Fibroblast of pulmonary artery (primary cell): ENCODE results near the gene SSU72.
"Not testable (repeated sequence)": the region's sequence is repeated elsewhere in the genome, so short reads cannot be mapped to it uniquely, and the experiment has no call there.

Experiments used
- DNase-seq: peaks from one replicate; pipeline ENCODE4 v3.0.0-alpha.2; 2010; ENCODE audit warnings: low read depth
- H3K4me3 ChIP-seq: replicated peaks from 2 replicates; pipeline ENCODE4 v1.5.1; 2011; ENCODE audit warnings: low read depth, mild to moderate bottlenecking, control low read depth, low read length, moderate library complexity
- TF ChIP-seq, protein P1 (sequence below): IDR thresholded peaks from 2 replicates; pipeline ENCODE4 v1.5.1; 2011; ENCODE audit warnings: mild to moderate bottlenecking, control low read depth, low read length, inconsistent platforms; ENCODE audit errors: missing control alignments

Gene SSU72

DNA sequence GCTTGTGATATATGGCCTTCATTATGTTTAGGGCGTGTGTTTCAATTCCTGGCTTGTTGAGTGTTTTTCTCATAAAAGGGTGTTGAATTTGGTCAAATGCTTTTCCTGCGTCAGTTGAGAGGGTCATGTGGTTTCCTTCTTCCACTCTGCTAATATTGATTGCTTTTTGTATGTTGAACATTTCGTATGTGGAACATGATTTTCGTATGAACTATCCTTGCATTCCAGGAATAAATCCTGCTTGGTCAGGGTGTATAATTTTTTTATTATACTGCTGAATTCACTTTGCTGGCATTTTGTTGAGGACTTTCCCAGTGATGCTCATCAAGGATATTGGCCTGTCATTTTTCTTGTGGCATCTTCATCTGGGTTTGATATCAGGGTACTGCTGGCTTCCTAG is 67.4 kb downstream of the SSU72 start:
- no peak for DNase-seq
- TF ChIP-seq, protein P1, sequence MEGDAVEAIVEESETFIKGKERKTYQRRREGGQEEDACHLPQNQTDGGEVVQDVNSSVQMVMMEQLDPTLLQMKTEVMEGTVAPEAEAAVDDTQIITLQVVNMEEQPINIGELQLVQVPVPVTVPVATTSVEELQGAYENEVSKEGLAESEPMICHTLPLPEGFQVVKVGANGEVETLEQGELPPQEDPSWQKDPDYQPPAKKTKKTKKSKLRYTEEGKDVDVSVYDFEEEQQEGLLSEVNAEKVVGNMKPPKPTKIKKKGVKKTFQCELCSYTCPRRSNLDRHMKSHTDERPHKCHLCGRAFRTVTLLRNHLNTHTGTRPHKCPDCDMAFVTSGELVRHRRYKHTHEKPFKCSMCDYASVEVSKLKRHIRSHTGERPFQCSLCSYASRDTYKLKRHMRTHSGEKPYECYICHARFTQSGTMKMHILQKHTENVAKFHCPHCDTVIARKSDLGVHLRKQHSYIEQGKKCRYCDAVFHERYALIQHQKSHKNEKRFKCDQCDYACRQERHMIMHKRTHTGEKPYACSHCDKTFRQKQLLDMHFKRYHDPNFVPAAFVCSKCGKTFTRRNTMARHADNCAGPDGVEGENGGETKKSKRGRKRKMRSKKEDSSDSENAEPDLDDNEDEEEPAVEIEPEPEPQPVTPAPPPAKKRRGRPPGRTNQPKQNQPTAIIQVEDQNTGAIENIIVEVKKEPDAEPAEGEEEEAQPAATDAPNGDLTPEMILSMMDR = no peak

GRCh38 chr1:1505801-1506200 is 68.9 kb downstream of the SSU72 start:
- H3K4me3 ChIP-seq = not testable (repeated sequence)

More for the DNA sequence above, 67.4 kb downstream of the SSU72 start:
- no peak overlapping the region for H3K4me3 ChIP-seq

GRCh38 chr1:1505366-1505798 is 69.3 kb downstream of the SSU72 start:
- not testable (repeated sequence) for H3K4me3 ChIP-seq
- DNase-seq = peak; percentile 7

More at GRCh38 chr1:1505801-1506200, 68.9 kb downstream of the SSU72 start:
- DNase-seq = not testable (repeated sequence)

DNA sequence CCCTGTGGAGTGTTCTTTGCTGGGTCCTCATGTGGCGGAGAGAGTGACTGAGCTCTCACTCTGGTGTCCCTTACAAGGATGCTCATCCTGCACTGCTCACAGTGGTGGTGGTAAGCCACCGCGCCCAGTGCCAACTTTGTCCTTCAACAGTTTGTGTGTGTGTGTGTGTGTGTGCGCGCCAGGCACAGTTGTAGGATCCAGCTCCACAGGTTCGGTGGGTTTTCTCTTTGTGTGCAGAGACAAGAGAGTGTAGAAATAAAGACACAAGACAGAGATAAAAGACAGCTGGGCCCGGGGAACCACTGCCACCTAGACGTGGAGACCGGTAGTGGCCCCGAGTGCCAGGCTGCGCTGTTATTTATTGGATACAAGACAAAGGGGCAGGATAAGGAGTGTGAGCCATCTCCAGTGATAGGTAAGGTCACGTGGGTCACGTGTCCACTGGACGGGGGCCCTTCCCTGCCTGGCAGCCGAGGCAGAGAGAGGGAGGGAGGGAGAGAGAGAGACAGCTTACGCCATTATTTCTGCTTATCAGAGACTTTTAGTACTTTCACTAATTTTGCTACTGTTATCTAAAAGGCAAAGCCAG is 69.8 kb downstream of the SSU72 start:
- H3K4me3 ChIP-seq = not testable (repeated sequence)
- TF ChIP-seq, protein P1 = peak; percentile 50

DNA sequence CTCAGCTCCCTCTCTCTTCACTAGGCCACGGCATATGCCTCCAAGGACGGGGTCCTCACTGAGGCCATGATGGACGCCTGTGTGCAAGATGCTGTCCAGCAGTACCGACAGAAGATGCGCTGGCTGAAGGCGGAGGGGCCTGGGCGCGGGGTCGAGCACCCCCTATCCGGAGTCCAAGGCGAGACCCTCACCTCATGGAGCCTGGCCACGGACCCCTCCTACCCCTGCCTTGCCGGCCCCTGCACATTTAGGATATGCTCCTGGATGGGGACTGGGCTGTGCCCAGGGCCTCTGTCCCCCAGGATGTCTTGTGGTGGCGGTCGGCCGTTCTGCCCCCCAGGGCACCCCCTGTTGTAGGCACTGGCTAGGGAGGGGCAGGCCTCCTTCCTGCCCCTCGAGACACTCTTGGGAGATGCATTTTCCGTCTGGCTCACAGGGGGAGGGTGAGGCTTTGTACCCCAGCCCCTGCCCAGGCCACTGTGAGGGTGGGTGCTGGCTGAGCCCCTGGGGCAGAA is 79.1 kb downstream of the SSU72 start:
- not testable (repeated sequence) for H3K4me3 ChIP-seq, DNase-seq

More for the DNA sequence above, 69.8 kb downstream of the SSU72 start:
- DNase-seq = peak; percentile 70

GRCh38 chr1:1494311-1494710 is 80.4 kb downstream of the SSU72 start:
- H3K4me3 ChIP-seq, DNase-seq: not testable (repeated sequence)
